IPS DF 4.7 (cell line): ENCODE results near the gene MICAL3.
"Not testable (repeated sequence)": the region's sequence is repeated elsewhere in the genome, so short reads cannot be mapped to it uniquely, and the experiment has no call there.

Source experiments
- DNase-seq: peaks from one replicate; pipeline ENCODE4 v3.0.0-alpha.2; 2013; ENCODE audit warnings: low spot score; ENCODE audit errors: extremely low read depth

The MICAL3 gene

GRCh38 chr22:17892376-17892775, 132.0 kb downstream of the MICAL3 start:
- no peak for DNase-seq

DNA sequence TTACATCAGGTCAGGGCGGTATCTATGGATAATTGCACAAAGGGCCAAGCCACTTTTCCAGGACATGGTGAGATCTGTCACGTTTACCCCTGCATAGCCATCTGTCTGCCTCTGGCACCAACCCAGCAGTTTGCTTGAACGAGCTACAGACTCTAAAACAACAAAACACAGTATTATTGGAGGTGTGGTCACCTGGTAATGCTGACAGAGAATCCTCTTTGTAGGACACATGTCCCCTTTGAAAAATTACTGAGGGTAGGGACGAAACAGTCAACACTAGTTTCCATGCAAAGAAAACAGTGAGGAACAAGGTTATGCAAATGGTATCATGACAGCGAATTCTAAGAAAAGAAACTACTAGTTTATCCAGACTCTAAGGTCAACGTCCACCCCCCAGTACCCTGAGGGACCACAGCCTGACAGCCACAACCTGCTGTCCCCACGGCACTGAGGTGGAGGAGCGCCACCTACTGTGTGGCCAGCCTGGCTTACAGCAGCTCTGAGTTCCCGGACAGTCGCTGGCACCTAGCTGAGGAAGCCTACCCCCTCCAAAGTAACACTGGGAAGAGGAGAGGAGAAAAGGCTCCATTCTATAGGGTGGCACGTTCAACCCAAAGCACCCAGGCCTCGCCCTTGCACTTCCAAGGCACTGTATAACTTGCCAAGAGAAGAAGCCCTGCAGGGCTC, 132.7 kb downstream of the MICAL3 start:
- DNase-seq, result no peak

GRCh38 chr22:17890892-17891291, 133.5 kb downstream of the MICAL3 start:
- DNase-seq, result no peak

- DNase-seq, result no peak
These were observed 134.1 kb downstream of the MICAL3 start for GRCh38 chr22:17890245-17890671.

- DNase-seq, result no peak
These were observed 135.5 kb downstream of the MICAL3 start for GRCh38 chr22:17888855-17889254.

GRCh38 chr22:17888439-17888838, 135.9 kb downstream of the MICAL3 start:
- DNase-seq, result no peak

GRCh38 chr22:17884893-17885292, 139.5 kb downstream of the MICAL3 start:
- DNase-seq, result no peak

DNA sequence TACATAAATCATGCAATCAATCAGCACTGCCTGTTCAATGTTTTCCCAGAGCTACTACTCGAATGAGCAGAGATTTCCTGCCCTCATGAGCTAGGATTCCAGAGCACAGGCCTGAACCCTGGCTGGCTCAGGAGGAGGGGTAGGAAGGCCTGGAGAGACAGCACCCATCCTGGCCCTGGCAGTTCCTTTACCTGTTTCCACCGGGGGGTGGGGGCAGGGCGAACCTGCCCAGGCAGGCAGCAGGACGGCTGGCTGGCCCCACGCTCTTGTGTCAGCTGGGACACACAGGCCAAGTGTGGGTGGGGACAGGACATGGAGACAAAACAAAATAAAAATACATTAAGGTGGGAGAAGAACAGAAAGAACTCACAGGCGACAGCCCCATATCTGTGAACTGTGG, 140.3 kb downstream of the MICAL3 start:
- DNase-seq, result no peak

DNA sequence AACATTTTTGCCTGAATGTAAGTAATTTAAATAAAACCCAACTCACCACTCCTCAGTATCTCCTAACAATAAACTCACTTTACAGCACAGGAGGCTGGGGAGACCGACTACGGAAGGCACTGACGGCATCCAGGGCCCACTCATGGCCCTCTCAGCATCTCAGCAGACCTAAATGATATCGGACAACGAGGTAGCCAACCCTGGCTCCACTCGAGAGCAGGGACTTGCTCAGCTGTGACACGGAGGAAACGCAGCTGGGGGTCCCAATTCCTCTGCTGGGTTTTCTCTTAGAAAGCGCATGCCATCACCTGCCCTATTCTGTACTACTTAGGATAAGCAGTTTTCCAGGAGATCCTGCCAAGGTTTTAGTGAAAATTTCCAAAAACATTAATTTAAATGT, 141.0 kb downstream of the MICAL3 start:
- no peak for DNase-seq

- DNase-seq, result no peak
These were observed 141.6 kb downstream of the MICAL3 start for GRCh38 chr22:17882727-17883126.

DNA sequence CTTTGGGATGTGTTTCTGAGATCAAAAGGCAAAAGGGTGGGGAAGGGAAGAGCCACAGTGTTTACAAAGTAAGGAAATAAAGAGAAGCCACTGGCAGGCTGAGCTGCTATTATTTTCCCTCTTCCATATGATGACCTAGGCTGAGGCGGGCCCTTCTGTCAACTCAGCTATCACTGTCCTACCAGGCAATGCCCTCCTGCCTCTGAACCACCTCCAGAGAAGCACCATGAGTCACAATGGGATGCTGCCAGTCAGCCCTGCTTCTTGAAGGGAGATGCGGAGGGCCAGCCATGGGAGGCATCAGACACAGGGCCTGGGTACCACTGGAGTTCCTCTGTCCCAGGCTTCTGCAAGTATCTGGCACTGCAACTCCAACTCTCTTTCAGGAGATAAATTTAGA, 142.2 kb downstream of the MICAL3 start:
- no peak for DNase-seq

GRCh38 chr22:17881366-17881765, 143.0 kb downstream of the MICAL3 start:
- no peak for DNase-seq

DNA sequence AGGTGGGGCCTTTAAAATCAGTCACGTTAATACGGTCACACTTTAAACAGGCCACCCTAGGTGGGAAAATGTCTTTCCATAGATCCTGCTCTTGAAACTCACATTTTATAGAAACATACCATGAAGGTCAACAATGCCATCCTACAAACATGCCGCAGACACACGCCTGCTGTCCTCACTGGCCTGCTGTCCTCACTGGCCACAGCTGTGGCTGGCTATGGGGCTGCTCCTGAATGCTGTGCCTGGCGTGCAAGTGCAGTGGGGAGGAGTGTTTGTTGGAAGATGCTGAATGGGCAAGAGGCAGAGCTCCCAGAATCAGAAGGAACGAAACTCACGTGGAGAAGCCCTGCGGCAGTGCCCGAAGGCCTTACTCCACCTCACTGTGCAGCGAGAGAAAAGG, 143.9 kb downstream of the MICAL3 start:
- no peak for DNase-seq

DNA sequence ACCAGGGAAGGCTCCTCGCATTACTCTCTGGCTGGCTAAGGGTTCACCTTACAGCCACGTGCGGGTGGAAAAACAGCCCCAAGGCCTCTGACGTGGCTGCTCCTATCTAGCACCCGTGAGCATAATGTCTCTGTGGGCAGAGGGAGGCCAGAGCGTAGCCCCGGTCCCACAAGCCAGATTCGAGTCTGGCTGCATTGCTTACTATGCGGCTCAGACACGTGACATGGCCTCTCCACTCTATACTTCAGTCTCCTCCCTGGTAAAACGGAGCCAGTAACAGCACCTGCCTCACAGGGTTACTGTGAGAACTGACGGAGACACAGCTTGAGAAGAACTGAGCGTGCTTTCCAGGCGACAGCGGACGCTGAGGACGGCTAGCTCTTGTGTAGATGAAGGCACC, 144.3 kb downstream of the MICAL3 start:
- DNase-seq, result no peak

DNA sequence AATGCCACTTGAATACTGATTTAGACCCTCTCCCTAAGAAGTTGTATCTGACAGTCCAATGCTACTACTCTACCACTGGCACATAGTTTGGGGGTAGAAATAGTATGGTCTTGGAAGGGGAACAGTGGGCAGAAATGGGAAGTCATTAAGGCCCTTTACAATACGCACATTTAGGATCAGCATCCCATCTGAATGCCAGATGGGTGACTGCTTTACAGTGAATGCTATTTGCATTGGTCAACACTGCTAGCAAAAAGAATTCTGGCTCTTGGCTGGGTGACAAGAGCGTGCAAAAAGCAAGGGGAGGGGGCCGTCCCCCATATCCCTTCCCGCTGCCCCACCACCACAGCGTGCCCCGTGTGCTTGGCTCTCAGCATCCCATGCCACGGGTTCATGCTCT, 145.4 kb downstream of the MICAL3 start:
- DNase-seq, result no peak

DNA sequence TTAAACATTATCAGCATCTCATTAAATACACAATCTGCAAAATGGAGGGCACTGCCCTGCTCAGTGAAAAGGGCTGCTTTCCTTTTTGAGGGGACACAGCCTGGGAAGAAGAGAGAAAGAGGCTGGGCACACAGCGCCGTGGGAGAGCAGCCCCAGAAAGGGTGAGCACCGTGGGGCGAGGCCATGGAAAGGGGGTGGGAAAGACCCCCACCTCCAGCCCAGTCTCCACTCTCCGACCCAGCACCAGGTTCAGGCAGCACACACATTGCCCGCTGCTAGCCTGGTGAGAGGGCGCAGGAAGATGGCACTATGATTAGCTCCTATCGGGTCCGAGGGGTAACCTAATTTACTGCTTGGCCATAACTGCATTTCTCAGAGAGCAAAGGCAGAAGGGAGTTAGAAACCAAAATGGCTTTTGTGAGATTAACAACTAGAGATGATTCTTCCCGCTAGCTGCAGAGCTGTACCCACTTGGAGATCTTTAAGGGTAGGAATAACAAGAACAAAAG, 146.1 kb downstream of the MICAL3 start:
- no peak for DNase-seq

DNA sequence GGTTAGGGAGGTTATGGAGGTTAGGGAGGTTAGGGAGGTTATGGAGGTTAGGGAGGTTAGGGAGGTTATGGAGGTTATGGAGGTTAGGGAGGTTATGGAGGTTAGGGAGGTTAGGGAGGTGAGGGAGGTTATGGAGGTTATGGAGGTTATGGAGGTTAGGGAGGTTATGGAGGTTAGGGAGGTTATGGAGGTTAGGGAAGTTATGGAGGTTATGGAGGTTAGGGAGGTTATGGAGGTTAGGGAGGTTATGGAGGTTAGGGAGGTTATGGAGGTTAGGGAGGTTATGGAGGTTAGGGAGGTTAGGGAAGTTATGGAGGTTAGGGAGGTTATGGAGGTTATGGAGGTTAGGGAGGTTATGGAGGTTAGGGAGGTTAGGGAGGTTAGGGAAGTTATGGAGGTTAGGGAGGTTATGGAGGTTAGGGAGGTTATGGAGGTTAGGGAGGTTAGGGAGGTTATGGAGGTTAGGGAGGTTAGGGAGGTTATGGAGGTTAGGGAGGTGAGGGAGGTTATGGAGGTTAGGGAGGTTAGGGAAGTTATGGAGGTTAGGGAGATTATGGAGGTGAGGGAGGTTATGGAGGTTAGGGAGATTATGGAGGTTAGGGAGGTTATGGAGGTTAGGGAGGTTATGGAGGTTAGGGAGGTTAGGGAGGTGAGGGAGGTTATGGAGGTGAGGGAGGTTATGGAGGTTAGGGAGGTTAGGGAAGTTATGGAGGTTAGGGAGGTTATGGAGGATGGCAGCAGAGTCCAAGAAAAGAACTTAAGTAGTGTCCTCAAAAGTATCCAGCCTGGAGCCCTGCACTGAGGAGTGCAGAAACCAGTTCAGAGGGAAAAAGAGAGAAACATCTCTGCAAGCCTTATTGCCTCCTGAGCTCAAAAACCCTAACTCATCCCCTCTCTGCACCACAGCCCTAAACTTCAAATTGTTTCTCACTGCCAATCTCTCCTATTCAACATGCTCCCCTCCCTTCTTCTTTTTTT, 147.2 kb downstream of the MICAL3 start:
- not testable (repeated sequence) for DNase-seq

GRCh38 chr22:17876306-17876831, 148.0 kb downstream of the MICAL3 start:
- DNase-seq, result no peak

DNA sequence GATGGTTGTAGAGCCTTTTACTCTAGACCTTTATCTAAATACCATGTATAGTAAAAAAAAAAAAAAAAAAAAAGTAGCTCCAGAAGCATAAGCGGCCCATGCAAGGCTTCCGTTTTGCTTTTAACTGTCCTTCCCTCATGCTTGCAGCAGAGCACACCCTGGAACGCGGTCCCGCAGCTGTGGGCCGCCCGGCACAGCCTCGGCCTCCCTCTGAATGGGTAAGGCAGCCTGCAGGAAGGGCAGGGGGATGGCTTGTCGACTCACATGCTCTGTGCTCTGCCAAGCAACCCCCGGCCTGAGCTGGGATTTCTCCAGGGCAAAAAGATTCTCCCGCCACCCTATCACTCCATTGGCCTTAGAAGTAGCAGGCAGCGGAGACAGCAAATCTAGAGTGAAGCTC, 148.7 kb downstream of the MICAL3 start:
- DNase-seq, result no peak

DNA sequence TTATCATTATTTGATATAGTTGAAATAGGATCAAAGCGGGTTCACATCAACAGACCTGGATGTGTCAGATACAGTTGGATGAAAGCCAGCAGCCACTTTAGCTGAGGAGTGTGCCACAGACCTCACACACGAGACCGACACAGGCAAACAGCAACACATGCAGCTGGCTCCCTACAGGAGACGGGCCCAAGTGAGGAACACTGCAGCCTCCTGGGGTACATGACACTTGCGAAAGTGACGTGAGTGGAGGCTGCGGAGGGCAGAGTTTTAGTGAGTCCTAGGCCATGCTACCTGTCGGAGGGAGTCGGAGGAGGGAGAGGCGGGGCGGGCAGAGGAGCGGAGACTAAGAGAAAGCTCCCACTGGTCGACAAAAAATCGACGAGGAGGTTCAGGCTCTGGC, 149.2 kb downstream of the MICAL3 start:
- no peak for DNase-seq

DNA sequence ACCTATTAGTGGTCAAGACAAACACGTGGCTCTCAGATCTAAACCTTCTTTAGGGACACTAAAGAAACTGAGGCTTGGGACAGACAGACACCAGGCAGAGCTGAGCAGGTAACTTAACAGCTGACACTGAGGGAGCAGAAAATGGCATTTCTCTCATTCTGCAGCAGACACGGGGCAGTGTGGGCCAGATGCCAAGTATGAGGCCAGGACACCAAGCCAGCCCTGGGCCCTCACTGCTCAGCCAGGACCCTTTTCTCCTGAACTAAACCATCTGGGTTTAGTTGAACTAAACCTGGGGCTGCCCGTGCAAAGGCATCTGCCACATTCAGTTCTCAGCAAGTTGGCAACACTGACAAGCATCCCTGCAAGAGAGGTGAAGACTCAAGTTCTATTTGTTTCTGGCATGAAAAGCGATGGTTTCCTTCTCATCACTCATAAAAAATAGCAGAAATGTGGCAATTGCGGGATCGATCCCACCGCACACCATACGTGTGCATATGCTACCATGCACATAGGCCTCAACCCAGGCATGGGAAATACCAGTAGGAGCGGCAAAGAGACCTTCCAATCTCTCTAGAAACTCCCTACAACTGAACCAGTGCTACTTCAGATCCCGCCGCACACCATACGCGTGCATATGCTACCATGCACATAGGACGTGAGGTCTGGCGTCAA, 150.0 kb downstream of the MICAL3 start:
- no peak for DNase-seq

- DNase-seq, result no peak
These were observed 150.6 kb downstream of the MICAL3 start for GRCh38 chr22:17873804-17874203.
